OCI-M2 (cell line): Measurements from ENCODE around the gene SPOCD1.

Experiments used
- DNase-seq: peaks from one replicate; lab custom pipeline; 2025; ENCODE audit not compliant: unreplicated experiment; lab: John Stamatoyannopoulos, UW

The SPOCD1 gene

DNA sequence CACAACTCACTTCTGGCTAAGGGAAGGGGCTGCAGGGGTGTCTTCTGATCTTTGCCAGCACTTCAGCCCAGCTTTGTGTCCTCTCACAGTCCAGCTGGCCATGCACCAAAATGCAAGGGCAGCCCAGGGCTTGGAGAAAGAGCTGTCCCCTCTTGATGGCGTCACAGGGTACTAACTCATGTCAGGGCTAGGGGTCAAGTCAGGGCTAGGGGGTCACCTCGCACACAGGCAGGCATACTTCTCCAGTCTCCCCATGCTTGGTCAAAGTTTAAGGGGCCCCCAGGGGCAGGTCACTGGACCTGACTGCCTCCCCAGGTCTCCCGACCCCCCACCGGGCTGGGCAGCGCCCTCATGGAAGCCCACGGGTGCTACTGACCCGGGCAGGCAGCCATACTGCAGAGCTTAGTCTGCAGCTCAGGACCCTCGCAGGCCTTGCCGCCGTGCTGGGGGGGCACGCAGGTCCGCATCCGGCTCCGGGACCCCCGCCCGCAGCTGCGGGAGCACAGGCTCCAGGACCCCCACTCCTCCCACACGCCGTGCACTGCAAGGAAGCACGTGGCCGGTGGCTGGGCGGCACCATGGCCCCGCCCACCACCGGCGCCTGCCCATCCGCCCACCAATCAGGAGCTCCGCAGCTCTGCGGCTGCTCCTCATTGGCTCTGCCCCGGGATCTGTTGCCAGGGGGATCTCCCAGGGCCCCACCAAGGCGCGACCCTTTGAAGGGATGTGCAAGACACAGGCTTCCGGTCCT, 73.2 kb downstream of the SPOCD1 start:
- DNase-seq: no peak
